Hepatocyte (in vitro differentiated cells): ENCODE results near the gene OGDH.

Source experiments
- EZH2phosphoT487 ChIP-seq: fragments of 200-600 bp; sonication (generic); IDR thresholded peaks from one replicate; pipeline ENCODE4 v1.6.1; 2018; ENCODE audit warnings: antibody characterized with exemption, mild to moderate bottlenecking, low read depth, moderate library complexity; ENCODE audit not compliant: unreplicated experiment, severe bottlenecking
- TF ChIP-seq, protein P1 (sequence below): fragments of 200-600 bp; sonication (generic); IDR thresholded peaks from 2 replicates; pipeline ENCODE4 v1.5.1; 2016; ENCODE audit warnings: antibody characterized with exemption, mild to moderate bottlenecking; ENCODE audit not compliant: poor library complexity

GRCh38 chr7:44654255-44654796 is 47.9 kb downstream of the OGDH start:
- TF ChIP-seq, protein P1, sequence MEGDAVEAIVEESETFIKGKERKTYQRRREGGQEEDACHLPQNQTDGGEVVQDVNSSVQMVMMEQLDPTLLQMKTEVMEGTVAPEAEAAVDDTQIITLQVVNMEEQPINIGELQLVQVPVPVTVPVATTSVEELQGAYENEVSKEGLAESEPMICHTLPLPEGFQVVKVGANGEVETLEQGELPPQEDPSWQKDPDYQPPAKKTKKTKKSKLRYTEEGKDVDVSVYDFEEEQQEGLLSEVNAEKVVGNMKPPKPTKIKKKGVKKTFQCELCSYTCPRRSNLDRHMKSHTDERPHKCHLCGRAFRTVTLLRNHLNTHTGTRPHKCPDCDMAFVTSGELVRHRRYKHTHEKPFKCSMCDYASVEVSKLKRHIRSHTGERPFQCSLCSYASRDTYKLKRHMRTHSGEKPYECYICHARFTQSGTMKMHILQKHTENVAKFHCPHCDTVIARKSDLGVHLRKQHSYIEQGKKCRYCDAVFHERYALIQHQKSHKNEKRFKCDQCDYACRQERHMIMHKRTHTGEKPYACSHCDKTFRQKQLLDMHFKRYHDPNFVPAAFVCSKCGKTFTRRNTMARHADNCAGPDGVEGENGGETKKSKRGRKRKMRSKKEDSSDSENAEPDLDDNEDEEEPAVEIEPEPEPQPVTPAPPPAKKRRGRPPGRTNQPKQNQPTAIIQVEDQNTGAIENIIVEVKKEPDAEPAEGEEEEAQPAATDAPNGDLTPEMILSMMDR, result no peak
- TF ChIP-seq EZH2phosphoT487, result no peak
